ENCODE results near the gene ARHGAP19.

The ARHGAP19 gene

GRCh38 chr10:97190450-97190849 is 102.0 kb downstream of the ARHGAP19 start:
- DNase-seq = no peak

- DNase-seq = no peak
Observed at GRCh38 chr10:97188261-97188711, 104.2 kb downstream of the ARHGAP19 start.

GRCh38 chr10:97186911-97187310 is 105.5 kb downstream of the ARHGAP19 start:
- DNase-seq = no peak

- peak; percentile 55 for DNase-seq
Observed at GRCh38 chr10:97185326-97186058, 106.9 kb downstream of the ARHGAP19 start, which contains the start of gene SLIT1. SLIT1 (minus strand) TSS chr10:97185959; CDS start chr10:97185674, 285 bp downstream.

GRCh38 chr10:97184971-97185325 is 107.5 kb downstream of the ARHGAP19 start:
- DNase-seq = no peak

GRCh38 chr10:97183314-97183713 is 109.1 kb downstream of the ARHGAP19 start:
- DNase-seq = no peak

- no peak for DNase-seq
Observed at GRCh38 chr10:97182288-97182990, 110.0 kb downstream of the ARHGAP19 start.

GRCh38 chr10:97180986-97181385 is 111.5 kb downstream of the ARHGAP19 start:
- DNase-seq = peak; percentile 49

- peak; percentile 17 for DNase-seq
Observed at GRCh38 chr10:97180363-97180755, 112.1 kb downstream of the ARHGAP19 start.

- DNase-seq = no peak
Observed at GRCh38 chr10:97179731-97180362, 112.6 kb downstream of the ARHGAP19 start.

- no peak for DNase-seq
Observed at GRCh38 chr10:97179311-97179710, 113.1 kb downstream of the ARHGAP19 start.

GRCh38 chr10:97178074-97178473 is 114.4 kb downstream of the ARHGAP19 start:
- no peak for DNase-seq

- DNase-seq = peak; percentile 9
Observed at GRCh38 chr10:97176226-97176625, 116.2 kb downstream of the ARHGAP19 start.

- DNase-seq = peak; percentile 33
Observed at GRCh38 chr10:97175586-97175985, 116.9 kb downstream of the ARHGAP19 start.

GRCh38 chr10:97174941-97175340 is 117.5 kb downstream of the ARHGAP19 start:
- no peak for DNase-seq

GRCh38 chr10:97174276-97174775 is 118.1 kb downstream of the ARHGAP19 start:
- DNase-seq = no peak

GRCh38 chr10:97173036-97173435 is 119.4 kb downstream of the ARHGAP19 start:
- no peak for DNase-seq

Measured in activated effector memory CD4-positive, alpha-beta T cell treated with anti-CD3 and anti-CD28 coated beads, Interleukin-2, amount 50 U/mL, for 16 hours (primary cell).